K562 (cell line): ENCODE results near the gene CELA3B. TPM values are rescaled to one million over a fixed set of nuclear protein-coding genes. Genes with fewer than 3 reads are reported as not detected.

ENCODE experiments used
- CBFA2T2 ChIP-seq: fragments of 450-650 bp; conservative IDR thresholded peaks from 2 replicates; pipeline ENCODE4 v1.6.1; 2017; ENCODE audit warnings: mild to moderate bottlenecking
- CBFB ChIP-seq: sonication (generic); formaldehyde crosslinking; IDR thresholded peaks from 2 replicates; pipeline ENCODE4 v1.4.0; 2020; ENCODE audit warnings: mild to moderate bottlenecking, missing genetic modification reagents
- HMG20A ChIP-seq: fragments of 450-650 bp; formaldehyde crosslinking; conservative IDR thresholded peaks from 2 replicates; pipeline ENCODE4 v1.4.0; 2020; ENCODE audit warnings: mild to moderate bottlenecking, mixed read lengths
- MTA1 ChIP-seq: fragments of 450-650 bp; IDR thresholded peaks from 2 replicates; pipeline ENCODE4 v1.6.1; 2017; ENCODE audit warnings: borderline replicate concordance
- NELFE ChIP-seq: IDR thresholded peaks from 2 replicates; pipeline ENCODE4 v1.6.1; 2011; ENCODE audit warnings: mild to moderate bottlenecking; ENCODE audit not compliant: insufficient read depth, insufficient read length
- NR2C1 ChIP-seq, 2 experiments: fragments of 450-650 bp; IDR thresholded peaks; 2 replicates each; pipeline ENCODE4 v1.6.1; 2017; ENCODE audit warnings: mild to moderate bottlenecking in 2 of 2, antibody characterized with exemption in 1 of 2, inconsistent platforms in 1 of 2, missing compliant biosample characterization in 1 of 2, missing genetic modification characterization in 1 of 2
- NR2C2 ChIP-seq, 2 experiments: fragments of 200-800 bp in 1 of 2; sonication (Bioruptor generic) in 1 of 2; sonication (generic) in 1 of 2; formaldehyde crosslinking in 1 of 2; IDR thresholded peaks; 2 replicates each; pipeline versions ENCODE4 v1.6.1 to v1.8.0; 2016 to 2022; ENCODE audit warnings: mild to moderate bottlenecking in 1 of 2, missing compliant biosample characterization in 1 of 2, missing genetic modification characterization in 1 of 2, missing genetic modification reagents in 1 of 2
- NR4A1 ChIP-seq, 2 experiments: fragments of 250-450 bp in 1 of 2; fragments of 450-650 bp in 1 of 2; sonication (Bioruptor Pico) in 1 of 2; IDR thresholded peaks; 2 replicates each; pipeline versions ENCODE4 v1.4.0 to v1.6.1; 2016 to 2020; ENCODE audit warnings: mild to moderate bottlenecking in 2 of 2, missing compliant biosample characterization in 1 of 2, missing genetic modification characterization in 1 of 2, moderate library complexity in 1 of 2
- RCOR1 ChIP-seq, 2 experiments: IDR thresholded peaks; 2 replicates each; pipeline ENCODE4 v1.6.1; 2012; ENCODE audit warnings: low read depth in 2 of 2, low read length in 2 of 2, borderline replicate concordance in 1 of 2, improper control_type of control experiment in 1 of 2
- RFX7 ChIP-seq: fragments of 250-450 bp; sonication (Bioruptor Pico); IDR thresholded peaks from 2 replicates; pipeline ENCODE4 v1.5.1; 2021; ENCODE audit warnings: mild to moderate bottlenecking
- TOE1 ChIP-seq, 2 experiments: fragments of 450-650 bp in 1 of 2; sonication (generic) in 1 of 2; formaldehyde crosslinking in 1 of 2; IDR thresholded peaks; 2 replicates each; pipeline versions ENCODE4 v1.7.1 to v1.8.0; 2016 to 2022; ENCODE audit warnings: borderline replicate concordance in 2 of 2, mild to moderate bottlenecking in 2 of 2, antibody characterized with exemption in 1 of 2, inconsistent platforms in 1 of 2, low read depth in 1 of 2, missing genetic modification reagents in 1 of 2, moderate library complexity in 1 of 2
- TRIM24 ChIP-seq, 2 experiments: fragments of 450-650 bp; IDR thresholded peaks; 2 replicates each; pipeline ENCODE4 v1.6.1; 2016
- ZNF3 ChIP-seq: fragments of 250-450 bp; sonication (Bioruptor Pico); IDR thresholded peaks from 2 replicates; pipeline ENCODE4 v1.5.0; 2021; ENCODE audit warnings: mild to moderate bottlenecking, moderate library complexity
- polyA plus RNA-seq, 8 experiments: library from polyadenylated mRNA; depleted of rRNA in 4 of 8; stranded (reverse) in 5 of 8; unstranded in 3 of 8; fragments of >200 nt; fragmentation: Nextera tagmentation in 2 of 8; fragmentation: Illumina TruSeq in 1 of 8; extraction: Ambion mirVana in 2 of 8; extraction: Trizol in 1 of 8; gene quantifications; 2 replicates each; pipeline versions ENCODE4 v1.2.1 to v1.2.3, GENCODE V29; 2011 to 2014; ENCODE audit warnings: inconsistent platforms in 1 of 8, missing spikeins in 1 of 8
- total RNA-seq, 7 experiments: library from RNA; depleted of rRNA in 6 of 7; stranded (reverse); fragments of >200 nt in 6 of 7; fragmentation: Illumina TruSeq in 2 of 7; extraction: Trizol in 2 of 7; gene quantifications; 2 replicates each; pipeline versions ENCODE4 v1.2.1 to v1.2.3, GENCODE V29; 2011 to 2021; ENCODE audit warnings: low replicate concordance in 1 of 7
- TF ChIP-seq, protein P1 (sequence below): sonication (generic); formaldehyde crosslinking; IDR thresholded peaks from 2 replicates; pipeline ENCODE4 v1.5.0; 2020; ENCODE audit warnings: missing genetic modification reagents
- TF ChIP-seq, protein P2 (sequence below), 3 experiments: fragments of 200-800 bp in 1 of 3; sonication (Bioruptor generic) in 1 of 3; sonication (generic) in 1 of 3; formaldehyde crosslinking in 1 of 3; IDR thresholded peaks; 2 replicates each; pipeline versions ENCODE4 v1.6.1 to v1.8.0; 2016 to 2022; ENCODE audit warnings: mild to moderate bottlenecking in 2 of 3, missing compliant biosample characterization in 2 of 3, missing genetic modification characterization in 2 of 3, missing genetic modification reagents in 1 of 3
- TF ChIP-seq, protein P3 (sequence below), 2 experiments: fragments of 450-650 bp; conservative IDR thresholded peaks; 2 replicates each; pipeline ENCODE4 v1.6.1; 2017; ENCODE audit warnings: mild to moderate bottlenecking in 2 of 2, moderate library complexity in 2 of 2
- TF ChIP-seq, protein P4 (sequence below): fragments of 250-450 bp; sonication (Bioruptor Pico); IDR thresholded peaks from 2 replicates; pipeline ENCODE4 v1.4.0; 2020; ENCODE audit warnings: mild to moderate bottlenecking, moderate library complexity, borderline replicate concordance
- TF ChIP-seq, protein P5 (sequence below): fragments of 250-450 bp; sonication (Bioruptor Pico); IDR thresholded peaks from 2 replicates; pipeline ENCODE4 v1.8.0; 2021; ENCODE audit warnings: mild to moderate bottlenecking, moderate library complexity

The CELA3B gene
- total and polyA plus RNA-seq, 9 of the 15 experiments (the other 6 are each of a cell fraction or from before 2014, with no cell fraction given), result 3.1 TPM; not detected in 8

DNA sequence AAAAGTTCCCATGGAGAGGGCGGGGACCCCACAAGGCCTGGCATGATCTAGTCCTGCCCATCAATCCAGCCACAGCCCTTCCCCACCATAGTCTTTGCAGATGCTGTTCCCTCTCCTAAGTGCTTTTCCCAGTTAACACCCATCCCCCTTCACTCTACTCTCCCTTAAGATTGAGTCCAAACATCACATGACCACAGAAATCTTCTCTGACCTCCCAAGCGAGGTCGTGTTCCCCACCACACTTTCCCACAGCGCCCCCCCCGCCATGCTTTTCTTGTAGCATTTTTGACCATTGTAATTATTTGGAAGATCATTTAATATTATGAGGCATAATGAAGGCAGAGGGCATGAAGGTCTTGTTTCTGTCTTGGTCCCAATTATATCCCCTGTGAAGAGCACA, 35.5 kb upstream of the CELA3B start (continued):
- TF ChIP-seq RFX7 (CRISPR knock-in tag), result no peak
- TF ChIP-seq MTA1, result no peak
- 0 out of 4 replicates have a peak, but pooled peaks of 1 of the 2 experiments have one; percentile 10 for TF ChIP-seq TRIM24 (IDR thresholded peaks at IDR 0.05)
- peak; percentile 66 for TF ChIP-seq TOE1 (IDR thresholded peaks at IDR 0.05; ENCODE audit: borderline replicate concordance)
- no peak for TF ChIP-seq TOE1 (CRISPR knock-in tag; IDR thresholded peaks at IDR 0.05; ENCODE audit: borderline replicate concordance, low read depth)
- no peak for TF ChIP-seq NR4A1 (CRISPR knock-in tag; IDR thresholded peaks at IDR 0.05)
- TF ChIP-seq NR4A1 (tag; IDR thresholded peaks at IDR 0.05), result no peak
- TF ChIP-seq RCOR1 (IDR thresholded peaks at IDR 0.05; ENCODE audit: borderline replicate concordance in 1 of 2, low read depth in 2 of 2, low read length in 2 of 2), result 0 out of 4 replicates have a peak, but pooled peaks of 1 of the 2 experiments have one; percentile 6
- TF ChIP-seq NELFE, result no peak
- TF ChIP-seq CBFB (CRISPR knock-in tag), result no peak
- TF ChIP-seq HMG20A (CRISPR knock-in tag), result no peak
- TF ChIP-seq, protein P1, sequence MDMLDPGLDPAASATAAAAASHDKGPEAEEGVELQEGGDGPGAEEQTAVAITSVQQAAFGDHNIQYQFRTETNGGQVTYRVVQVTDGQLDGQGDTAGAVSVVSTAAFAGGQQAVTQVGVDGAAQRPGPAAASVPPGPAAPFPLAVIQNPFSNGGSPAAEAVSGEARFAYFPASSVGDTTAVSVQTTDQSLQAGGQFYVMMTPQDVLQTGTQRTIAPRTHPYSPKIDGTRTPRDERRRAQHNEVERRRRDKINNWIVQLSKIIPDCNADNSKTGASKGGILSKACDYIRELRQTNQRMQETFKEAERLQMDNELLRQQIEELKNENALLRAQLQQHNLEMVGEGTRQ, result peak; percentile 34; the same call in 1 of the 2 replicates
- TF ChIP-seq, protein P2, sequence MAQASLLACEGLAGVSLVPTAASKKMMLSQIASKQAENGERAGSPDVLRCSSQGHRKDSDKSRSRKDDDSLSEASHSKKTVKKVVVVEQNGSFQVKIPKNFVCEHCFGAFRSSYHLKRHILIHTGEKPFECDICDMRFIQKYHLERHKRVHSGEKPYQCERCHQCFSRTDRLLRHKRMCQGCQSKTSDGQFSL (CRISPR knock-in tag; IDR thresholded peaks at IDR 0.05), result peak; percentile 79
- TF ChIP-seq, protein P2 (tag; IDR thresholded peaks at IDR 0.05), result no peak
- no peak for TF ChIP-seq ZNF3 (CRISPR knock-in tag)
- TF ChIP-seq NR2C2 (CRISPR knock-in tag; IDR thresholded peaks at IDR 0.05), result no peak
- TF ChIP-seq NR2C2 (tag; IDR thresholded peaks at IDR 0.05), result no peak
- TF ChIP-seq, protein P3, sequence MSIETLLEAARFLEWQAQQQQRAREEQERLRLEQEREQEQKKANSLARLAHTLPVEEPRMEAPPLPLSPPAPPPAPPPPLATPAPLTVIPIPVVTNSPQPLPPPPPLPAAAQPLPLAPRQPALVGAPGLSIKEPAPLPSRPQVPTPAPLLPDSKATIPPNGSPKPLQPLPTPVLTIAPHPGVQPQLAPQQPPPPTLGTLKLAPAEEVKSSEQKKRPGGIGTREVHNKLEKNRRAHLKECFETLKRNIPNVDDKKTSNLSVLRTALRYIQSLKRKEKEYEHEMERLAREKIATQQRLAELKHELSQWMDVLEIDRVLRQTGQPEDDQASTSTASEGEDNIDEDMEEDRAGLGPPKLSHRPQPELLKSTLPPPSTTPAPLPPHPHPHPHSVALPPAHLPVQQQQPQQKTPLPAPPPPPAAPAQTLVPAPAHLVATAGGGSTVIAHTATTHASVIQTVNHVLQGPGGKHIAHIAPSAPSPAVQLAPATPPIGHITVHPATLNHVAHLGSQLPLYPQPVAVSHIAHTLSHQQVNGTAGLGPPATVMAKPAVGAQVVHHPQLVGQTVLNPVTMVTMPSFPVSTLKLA (conservative IDR thresholded peaks at IDR 0.05), result no peak
- peak; percentile 11; the same call in 1 of the 2 replicates for TF ChIP-seq NR2C1 (IDR thresholded peaks at IDR 0.05)
- TF ChIP-seq NR2C1 (tag; IDR thresholded peaks at IDR 0.05), result 0 out of 2 replicates have a peak, but pooled peaks have one; percentile 20
- TF ChIP-seq, protein P4, sequence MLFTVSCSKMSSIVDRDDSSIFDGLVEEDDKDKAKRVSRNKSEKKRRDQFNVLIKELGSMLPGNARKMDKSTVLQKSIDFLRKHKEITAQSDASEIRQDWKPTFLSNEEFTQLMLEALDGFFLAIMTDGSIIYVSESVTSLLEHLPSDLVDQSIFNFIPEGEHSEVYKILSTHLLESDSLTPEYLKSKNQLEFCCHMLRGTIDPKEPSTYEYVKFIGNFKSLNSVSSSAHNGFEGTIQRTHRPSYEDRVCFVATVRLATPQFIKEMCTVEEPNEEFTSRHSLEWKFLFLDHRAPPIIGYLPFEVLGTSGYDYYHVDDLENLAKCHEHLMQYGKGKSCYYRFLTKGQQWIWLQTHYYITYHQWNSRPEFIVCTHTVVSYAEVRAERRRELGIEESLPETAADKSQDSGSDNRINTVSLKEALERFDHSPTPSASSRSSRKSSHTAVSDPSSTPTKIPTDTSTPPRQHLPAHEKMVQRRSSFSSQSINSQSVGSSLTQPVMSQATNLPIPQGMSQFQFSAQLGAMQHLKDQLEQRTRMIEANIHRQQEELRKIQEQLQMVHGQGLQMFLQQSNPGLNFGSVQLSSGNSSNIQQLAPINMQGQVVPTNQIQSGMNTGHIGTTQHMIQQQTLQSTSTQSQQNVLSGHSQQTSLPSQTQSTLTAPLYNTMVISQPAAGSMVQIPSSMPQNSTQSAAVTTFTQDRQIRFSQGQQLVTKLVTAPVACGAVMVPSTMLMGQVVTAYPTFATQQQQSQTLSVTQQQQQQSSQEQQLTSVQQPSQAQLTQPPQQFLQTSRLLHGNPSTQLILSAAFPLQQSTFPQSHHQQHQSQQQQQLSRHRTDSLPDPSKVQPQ (CRISPR knock-in tag), result no peak
- 0 out of 2 replicates have a peak, but pooled peaks have one; percentile 13 for TF ChIP-seq CBFA2T2
- TF ChIP-seq, protein P5, sequence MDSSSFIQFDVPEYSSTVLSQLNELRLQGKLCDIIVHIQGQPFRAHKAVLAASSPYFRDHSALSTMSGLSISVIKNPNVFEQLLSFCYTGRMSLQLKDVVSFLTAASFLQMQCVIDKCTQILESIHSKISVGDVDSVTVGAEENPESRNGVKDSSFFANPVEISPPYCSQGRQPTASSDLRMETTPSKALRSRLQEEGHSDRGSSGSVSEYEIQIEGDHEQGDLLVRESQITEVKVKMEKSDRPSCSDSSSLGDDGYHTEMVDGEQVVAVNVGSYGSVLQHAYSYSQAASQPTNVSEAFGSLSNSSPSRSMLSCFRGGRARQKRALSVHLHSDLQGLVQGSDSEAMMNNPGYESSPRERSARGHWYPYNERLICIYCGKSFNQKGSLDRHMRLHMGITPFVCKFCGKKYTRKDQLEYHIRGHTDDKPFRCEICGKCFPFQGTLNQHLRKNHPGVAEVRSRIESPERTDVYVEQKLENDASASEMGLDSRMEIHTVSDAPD (CRISPR knock-in tag), result no peak
